ENCODE measurements around the gene SEMA5A. TPM values are rescaled to one million over a fixed set of nuclear protein-coding genes. Genes with fewer than 3 reads are reported as not detected.
A peak's percentile ranks its signal among the peaks of the same experiment; 100 is the strongest.
"Not testable (repeated sequence)": the region's sequence is repeated elsewhere in the genome, so short reads cannot be mapped to it uniquely, and the experiment has no call there.

SEMA5A gene
- total RNA-seq, 1 experiment from 2014 or later: 34.3 TPM

DNA sequence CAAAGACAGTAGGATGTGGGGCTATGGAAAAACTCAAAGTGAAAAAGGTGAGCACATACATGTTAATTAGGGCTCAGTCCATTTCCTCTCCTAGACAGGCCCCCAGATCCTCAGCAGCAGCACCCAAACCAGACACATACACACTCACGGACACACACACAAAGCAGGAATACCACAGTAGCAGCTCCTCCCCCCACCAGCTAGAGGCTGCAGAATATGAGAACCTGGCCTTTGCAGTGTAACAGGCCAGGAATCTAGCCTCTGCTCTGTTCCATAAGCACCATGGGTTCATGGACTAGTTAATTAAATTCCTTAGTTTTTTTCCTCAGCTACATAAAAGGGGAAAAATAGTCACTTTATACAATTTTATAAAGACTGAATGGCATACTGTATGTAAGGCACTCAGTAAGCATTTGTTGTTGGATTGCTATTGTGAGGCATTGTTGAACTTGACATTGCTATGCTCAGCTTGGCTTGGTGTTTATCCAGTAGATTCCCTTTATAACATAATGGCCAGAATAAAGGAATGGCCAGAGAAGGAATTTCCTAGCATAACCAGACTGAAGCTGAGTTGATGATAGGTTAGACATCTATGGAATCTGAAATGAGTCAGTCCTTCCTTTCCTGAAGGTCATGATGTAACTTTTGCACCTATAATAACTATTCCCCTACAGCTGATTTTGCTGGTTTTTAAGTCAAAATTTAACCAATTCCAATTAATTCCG is 186.8 kb downstream of the SEMA5A start:
- H3K4me3 ChIP-seq (ENCODE audit: low read depth, low read length): no peak overlapping the region
- POLR2A ChIA-PET: no interaction called here
- no peaks in the 10 kb centered on the region for H3K9me3 ChIP-seq
- peak in 1 of 2 experiments; percentile 21 for DNase-seq
- peak overlapping the region; percentile 67 for H3K27ac Mint-ChIP-seq (ENCODE audit: unreplicated experiment)
- peaks cover 6% of the 10 kb centered on the region for H3K9me3 Mint-ChIP-seq (ENCODE audit: unreplicated experiment)
- no TSS peak for BruUV-seq (replicated peaks)
- TF ChIP-seq, protein P1, sequence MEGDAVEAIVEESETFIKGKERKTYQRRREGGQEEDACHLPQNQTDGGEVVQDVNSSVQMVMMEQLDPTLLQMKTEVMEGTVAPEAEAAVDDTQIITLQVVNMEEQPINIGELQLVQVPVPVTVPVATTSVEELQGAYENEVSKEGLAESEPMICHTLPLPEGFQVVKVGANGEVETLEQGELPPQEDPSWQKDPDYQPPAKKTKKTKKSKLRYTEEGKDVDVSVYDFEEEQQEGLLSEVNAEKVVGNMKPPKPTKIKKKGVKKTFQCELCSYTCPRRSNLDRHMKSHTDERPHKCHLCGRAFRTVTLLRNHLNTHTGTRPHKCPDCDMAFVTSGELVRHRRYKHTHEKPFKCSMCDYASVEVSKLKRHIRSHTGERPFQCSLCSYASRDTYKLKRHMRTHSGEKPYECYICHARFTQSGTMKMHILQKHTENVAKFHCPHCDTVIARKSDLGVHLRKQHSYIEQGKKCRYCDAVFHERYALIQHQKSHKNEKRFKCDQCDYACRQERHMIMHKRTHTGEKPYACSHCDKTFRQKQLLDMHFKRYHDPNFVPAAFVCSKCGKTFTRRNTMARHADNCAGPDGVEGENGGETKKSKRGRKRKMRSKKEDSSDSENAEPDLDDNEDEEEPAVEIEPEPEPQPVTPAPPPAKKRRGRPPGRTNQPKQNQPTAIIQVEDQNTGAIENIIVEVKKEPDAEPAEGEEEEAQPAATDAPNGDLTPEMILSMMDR (IDR thresholded peaks at IDR 0.05; ENCODE audit: insufficient read depth in 1 of 2, low read depth in 1 of 2, low read length in 1 of 2, severe bottlenecking in 1 of 2, unreplicated experiment in 1 of 2): no peak
- peaks cover 54% of the 10 kb centered on the region for H3K4me1 Mint-ChIP-seq (ENCODE audit: low read depth, unreplicated experiment)
- CTCF ChIA-PET: no interaction called here
- no peaks in the 10 kb centered on the region for H3K27me3 Mint-ChIP-seq (ENCODE audit: insufficient read depth, unreplicated experiment)
- peaks cover 48% of the 10 kb centered on the region for H3K4me1 ChIP-seq
- no peaks in the 10 kb centered on the region for H3K36me3 ChIP-seq (ENCODE audit: control insufficient read depth, insufficient read depth, low read length)
- peaks cover 12% of the 10 kb centered on the region for H3K36me3 Mint-ChIP-seq (ENCODE audit: insufficient read depth, unreplicated experiment)
- peak overlapping the region; percentile 10 for H3K4me3 Mint-ChIP-seq (ENCODE audit: unreplicated experiment)
- no peaks in the 10 kb centered on the region for H3K27me3 ChIP-seq (replicated peaks; ENCODE audit: control insufficient read depth, insufficient read depth, low read length)
- intact Hi-C loops (cut with micrococcal nuclease; ENCODE audit: unreplicated experiment): no loop called here

DNA sequence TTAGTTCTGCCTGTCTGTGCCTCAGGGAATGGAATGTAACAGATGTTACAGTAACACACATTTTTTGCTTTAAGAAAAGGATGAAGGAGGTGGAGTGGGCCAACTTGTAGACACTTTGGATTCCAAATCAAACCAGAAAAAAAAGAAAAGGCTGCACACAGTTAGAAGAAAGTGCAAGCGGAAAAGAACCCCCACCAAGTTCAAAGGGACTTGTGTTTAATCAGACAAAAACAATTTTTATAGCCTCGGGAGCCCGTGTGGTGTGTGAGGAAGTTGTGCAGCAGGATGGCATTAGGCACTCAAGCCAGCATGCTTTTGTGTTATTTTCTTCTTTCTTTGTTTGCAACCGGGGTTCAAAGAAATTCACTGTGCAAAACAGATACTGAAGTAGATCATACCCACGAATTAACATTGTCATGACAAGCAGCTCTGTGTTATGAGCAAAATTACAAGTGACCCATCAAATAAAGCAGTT is 189.5 kb downstream of the SEMA5A start:
- Histone ChIP-seq H3K9me3 (no peaks in the 10 kb centered on the region), H3K4me1 (peaks cover 48% of the 10 kb centered on the region), H3K27me3 (replicated peaks; ENCODE audit: control insufficient read depth, insufficient read depth, low read length) (no peaks in the 10 kb centered on the region), H3K4me3 (ENCODE audit: low read depth, low read length) (no peak overlapping the region), H3K36me3 (ENCODE audit: control insufficient read depth, insufficient read depth, low read length) (no peaks in the 10 kb centered on the region)
- H3K27ac Mint-ChIP-seq (ENCODE audit: unreplicated experiment): no peak overlapping the region
- peaks cover 12% of the 10 kb centered on the region for H3K36me3 Mint-ChIP-seq (ENCODE audit: insufficient read depth, unreplicated experiment)
- peaks cover 16% of the 10 kb centered on the region for H3K9me3 Mint-ChIP-seq (ENCODE audit: unreplicated experiment)
- CTCF ChIA-PET: no interaction called here
- BruUV-seq (replicated peaks): no TSS peak
- no peak for DNase-seq
- TF ChIP-seq, protein P1 (IDR thresholded peaks at IDR 0.05; ENCODE audit: insufficient read depth in 1 of 2, low read depth in 1 of 2, low read length in 1 of 2, severe bottlenecking in 1 of 2, unreplicated experiment in 1 of 2): no peak
- no peaks in the 10 kb centered on the region for H3K27me3 Mint-ChIP-seq (ENCODE audit: insufficient read depth, unreplicated experiment)
- peak overlapping the region; percentile 18 for H3K4me3 Mint-ChIP-seq (ENCODE audit: unreplicated experiment)
- peaks cover 46% of the 10 kb centered on the region for H3K4me1 Mint-ChIP-seq (ENCODE audit: low read depth, unreplicated experiment)
- intact Hi-C loops (cut with micrococcal nuclease; ENCODE audit: unreplicated experiment): no loop called here
- POLR2A ChIA-PET: no interaction called here

GRCh38 chr5:9354336-9355081 is 191.4 kb downstream of the SEMA5A start:
- intact Hi-C loops (cut with micrococcal nuclease; ENCODE audit: unreplicated experiment): no loop called here
- Histone ChIP-seq H3K4me1 (peaks cover 51% of the 10 kb centered on the region), H3K27me3 (replicated peaks; ENCODE audit: control insufficient read depth, insufficient read depth, low read length) (no peaks in the 10 kb centered on the region), H3K9me3 (no peaks in the 10 kb centered on the region), H3K36me3 (ENCODE audit: control insufficient read depth, insufficient read depth, low read length) (no peaks in the 10 kb centered on the region), H3K4me3 (ENCODE audit: low read depth, low read length) (no peak overlapping the region)
- Mint-ChIP-seq H3K27me3 (ENCODE audit: insufficient read depth, unreplicated experiment) (no peaks in the 10 kb centered on the region), H3K9me3 (ENCODE audit: unreplicated experiment) (peaks cover 16% of the 10 kb centered on the region), H3K36me3 (ENCODE audit: insufficient read depth, unreplicated experiment) (peaks cover 12% of the 10 kb centered on the region), H3K27ac (ENCODE audit: unreplicated experiment) (peak overlapping the region; percentile 9), H3K4me3 (ENCODE audit: unreplicated experiment) (no peak overlapping the region), H3K4me1 (ENCODE audit: low read depth, unreplicated experiment) (peaks cover 39% of the 10 kb centered on the region)
- no TSS peak for BruUV-seq (replicated peaks)
- no peak for DNase-seq
- TF ChIP-seq, protein P1 (IDR thresholded peaks at IDR 0.05; ENCODE audit: insufficient read depth in 1 of 2, low read depth in 1 of 2, low read length in 1 of 2, severe bottlenecking in 1 of 2, unreplicated experiment in 1 of 2): no peak
- CTCF ChIA-PET: interaction anchor here (0.7 kb wide), 1 partner anchor 11 kb away, joined by 3 read pairs; no protein-coding TSS in a partner anchor
- POLR2A ChIA-PET: no interaction called here

GRCh38 chr5:9353048-9353447 is 192.8 kb downstream of the SEMA5A start:
- H3K27me3 ChIP-seq (replicated peaks; ENCODE audit: control insufficient read depth, insufficient read depth, low read length); H3K27me3 Mint-ChIP-seq (ENCODE audit: insufficient read depth, unreplicated experiment); intact Hi-C loops (cut with micrococcal nuclease; ENCODE audit: unreplicated experiment); H3K27ac Mint-ChIP-seq (ENCODE audit: unreplicated experiment); H3K4me3 ChIP-seq (ENCODE audit: low read depth, low read length); H3K36me3 ChIP-seq (ENCODE audit: control insufficient read depth, insufficient read depth, low read length); H3K36me3 Mint-ChIP-seq (ENCODE audit: insufficient read depth, unreplicated experiment); CTCF ChIA-PET; BruUV-seq (replicated peaks); DNase-seq; H3K4me3 Mint-ChIP-seq (ENCODE audit: unreplicated experiment); POLR2A ChIA-PET; H3K9me3 ChIP-seq: not testable (repeated sequence)
- peaks cover 54% of the 10 kb centered on the region for H3K4me1 ChIP-seq
- Mint-ChIP-seq H3K4me1 (ENCODE audit: low read depth, unreplicated experiment) (peaks cover 36% of the 10 kb centered on the region), H3K9me3 (ENCODE audit: unreplicated experiment) (peaks cover 16% of the 10 kb centered on the region)
